ENCODE measurements around the gene KCNIP3.
"Not testable (repeated sequence)": the region's sequence is repeated elsewhere in the genome, so short reads cannot be mapped to it uniquely, and the experiment has no call there.

Gene KCNIP3

GRCh38 chr2:95372216-95372829 lies 75.2 kb downstream of the KCNIP3 start:
- DNase-seq (ENCODE audit: low spot score) = no peak

GRCh38 chr2:95372845-95373244 lies 75.7 kb downstream of the KCNIP3 start:
- no peak for DNase-seq (ENCODE audit: low spot score)

- no peak for DNase-seq (ENCODE audit: low spot score)
Measured at GRCh38 chr2:95374029-95374428, 76.9 kb downstream of the KCNIP3 start.

- no peak for DNase-seq (ENCODE audit: low spot score)
Measured at GRCh38 chr2:95374451-95374920, 77.3 kb downstream of the KCNIP3 start.

- no peak for DNase-seq (ENCODE audit: low spot score)
Measured at GRCh38 chr2:95374921-95375471, 77.8 kb downstream of the KCNIP3 start.

GRCh38 chr2:95375532-95376150 lies 78.5 kb downstream of the KCNIP3 start:
- no peak for DNase-seq (ENCODE audit: low spot score)

GRCh38 chr2:95376311-95377215 lies 79.4 kb downstream of the KCNIP3 start:
- no peak for DNase-seq (ENCODE audit: low spot score)

- DNase-seq (ENCODE audit: low spot score) = no peak
Measured at GRCh38 chr2:95377216-95378123, 80.3 kb downstream of the KCNIP3 start.

GRCh38 chr2:95378281-95378680 lies 81.1 kb downstream of the KCNIP3 start:
- not testable (repeated sequence) for DNase-seq (ENCODE audit: low spot score)

GRCh38 chr2:95379371-95379831 lies 82.3 kb downstream of the KCNIP3 start:
- no peak for DNase-seq (ENCODE audit: low spot score)

GRCh38 chr2:95380280-95380679 lies 83.1 kb downstream of the KCNIP3 start:
- no peak for DNase-seq (ENCODE audit: low spot score)

- no peak for DNase-seq (ENCODE audit: low spot score)
Measured at GRCh38 chr2:95380731-95381130, 83.6 kb downstream of the KCNIP3 start.

- DNase-seq (ENCODE audit: low spot score) = no peak
Measured at GRCh38 chr2:95381212-95382191, 84.4 kb downstream of the KCNIP3 start.

GRCh38 chr2:95382192-95382591 lies 85.0 kb downstream of the KCNIP3 start:
- no peak for DNase-seq (ENCODE audit: low spot score)

- DNase-seq (ENCODE audit: low spot score) = no peak
Measured at GRCh38 chr2:95382686-95383634, 85.8 kb downstream of the KCNIP3 start.

GRCh38 chr2:95383635-95384027 lies 86.5 kb downstream of the KCNIP3 start:
- no peak for DNase-seq (ENCODE audit: low spot score)

GRCh38 chr2:95384854-95385569 lies 87.9 kb downstream of the KCNIP3 start:
- DNase-seq (ENCODE audit: low spot score) = no peak

GRCh38 chr2:95385570-95385984 lies 88.4 kb downstream of the KCNIP3 start:
- DNase-seq (ENCODE audit: low spot score) = no peak

All from kidney tubule cell (primary cell).